Epithelial cell of umbilical artery (primary cell): ENCODE results near the gene SMNDC1. TPM values are rescaled to one million over a fixed set of nuclear protein-coding genes. Genes with fewer than 3 reads are reported as not detected.

Experiments used
- total RNA-seq: library from RNA; depleted of rRNA; stranded (reverse); fragments of >200 nt; gene quantifications from 2 replicates; pipeline ENCODE4 v1.2.3, GENCODE V29; 2014

The SMNDC1 gene
- total RNA-seq = 7.5 and 11.2 TPM in 2 replicates

GRCh38 chr10:110304780-110305421 is at the start of gene SMNDC1:
TSS of gene SMNDC1 (minus strand) at chr10:110304920. CDS start at chr10:110303587, 1,333 bp downstream.

Other genes with a start within 250 kb of the SMNDC1 start
- gene MXI1, start 97.3 kb downstream of the SMNDC1 start, total RNA-seq = 3.8 and 4.5 TPM in 2 replicates
- gene DUSP5, start 193.0 kb upstream of the SMNDC1 start, total RNA-seq = 20.4 and 22.1 TPM in 2 replicates